GM12891 (cell line): ENCODE results near the gene PCSK5.

Experiments
- POLR2A ChIP-seq: IDR thresholded peaks from 2 replicates; pipeline ENCODE4 v1.6.1; 2011; ENCODE audit warnings: low read depth, low read length, control low read depth
- POLR2AphosphoS5 ChIP-seq: IDR thresholded peaks from 2 replicates; pipeline ENCODE4 v1.6.1; 2011; ENCODE audit warnings: low read depth, low read length, control low read depth
- SPI1 ChIP-seq: IDR thresholded peaks from 2 replicates; pipeline ENCODE4 v1.6.1; 2011; ENCODE audit warnings: low read depth, low read length, control low read depth
- TAF1 ChIP-seq: IDR thresholded peaks from 2 replicates; pipeline ENCODE4 v1.6.1; 2011; ENCODE audit warnings: low read depth, low read length, control low read depth

DNA sequence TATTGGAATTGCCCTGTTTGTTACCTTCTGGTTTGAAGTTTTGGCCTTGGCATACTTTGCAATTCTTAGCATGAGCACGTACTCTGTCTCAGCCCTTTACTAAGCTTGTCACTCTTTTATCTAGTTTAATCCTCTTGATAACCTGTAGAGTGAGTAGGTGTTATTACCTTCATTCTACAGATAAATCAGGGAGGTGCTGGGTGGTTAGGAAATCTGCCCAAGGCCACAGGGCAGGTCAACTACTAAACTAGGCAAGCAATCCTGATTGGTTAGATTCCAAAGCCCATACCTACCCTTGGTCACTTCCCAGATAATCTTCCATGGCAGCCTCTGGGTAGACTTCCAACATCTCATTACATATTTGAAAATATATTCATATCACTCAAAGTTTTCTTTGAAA, 65.7 kb downstream of the PCSK5 start:
- TF ChIP-seq POLR2A: no peak
- TF ChIP-seq TAF1: no peak
- no peak for TF ChIP-seq POLR2AphosphoS5
- TF ChIP-seq SPI1: no peak
